ENCODE results near the gene NCAN.

- TF ChIP-seq CTCF (conservative IDR thresholded peaks at IDR 0.05; ENCODE audit: low read length) (no peak), EZH2phosphoT487 (IDR thresholded peaks at IDR 0.05; ENCODE audit: borderline replicate concordance) (no peak)
Observed at GRCh38 chr19:19165396-19165795, 46.4 kb upstream of the NCAN start.
